Right cardiac atrium (tissue), 5 donors: ENCODE results near the gene FOXO3B. TPM values are rescaled to one million over a fixed set of nuclear protein-coding genes. Genes with fewer than 3 reads are reported as not detected.
"Not testable (repeated sequence)": the region's sequence is repeated elsewhere in the genome, so short reads cannot be mapped to it uniquely, and the experiment has no call there.

Experiments
- ATAC-seq, 2 donors: fragments of 200-7000 bp; cut with Tn5 transposase; one replicate each; pipeline versions ENCODE4 v1.8.0 to v1.9.1; 2020; ENCODE audit warnings: moderate library complexity in 2 of 2, mild to moderate bottlenecking in 1 of 2
- DNase-seq, 3 donors: peaks; one replicate each; pipeline ENCODE4 v3.0.0-alpha.2; 2020
- H3K27ac ChIP-seq: one replicate; pipeline ENCODE4 v1.5.1; 2013; ENCODE audit warnings: mild to moderate bottlenecking, low read length, control low read depth, moderate library complexity
- H3K27me3 ChIP-seq: one replicate; pipeline ENCODE4 v1.6.1; 2013; ENCODE audit not compliant: control insufficient read depth, insufficient read depth
- H3K4me1 ChIP-seq: one replicate; pipeline ENCODE4 v1.6.1; 2013; ENCODE audit warnings: low read length; ENCODE audit not compliant: control insufficient read depth, insufficient read depth
- H3K4me3 ChIP-seq: one replicate; pipeline ENCODE4 v1.5.1; 2013; ENCODE audit warnings: low read length, control low read depth
- H3K9me3 ChIP-seq: one replicate; pipeline ENCODE4 v1.6.1; 2013; ENCODE audit warnings: low read length; ENCODE audit not compliant: control insufficient read depth
- WGBS: extraction: QIAGEN DNeasy Blood & Tissue Kit; methylation state at CpG from one replicate; pipeline ENCODE4 v1.1.7; 2013; 5-methylcytosine and 5-hydroxymethylcytosine counted together
- intact Hi-C, 4 donors: fragments of 100-400 bp; cut with DNase I; formaldehyde crosslinking; loops; one replicate each; pipeline versions ENCODE4 v1.11.0 to v1.14.0; 2022 to 2023
- polyA plus RNA-seq: library from polyadenylated mRNA; stranded (reverse); fragments of 200-250 nt; gene quantifications from one replicate; pipeline ENCODE4 v1.2.3, GENCODE V29; 2013
- total RNA-seq, 4 donors: library from RNA; stranded (reverse); fragmentation: NEBNext Ultra II Directional; extraction: Animal tissue kit (Norgen Biotek cat#: 25700); gene quantifications; one replicate each; pipeline ENCODE4 v1.2.1, GENCODE V29; 2021
- donor health status: healthy with polysubstance abuse.
- donor health status: DM: no; HTN: yes; CAD: no.
- donor health status: DM: no; HTN: no; CAD: no.
- donor health status: DM: no; HTN: yes; CAD: no; lungs with severe emphysema.
- donor health status: DM: yes; HTN: yes; CAD: no.

Gene FOXO3B
- total and polyA plus RNA-seq, 5 donors = 0.59 to 2.5 (median 2.0) TPM

- ATAC-seq, intact Hi-C loops, H3K27ac ChIP-seq, H3K27me3 ChIP-seq, H3K9me3 ChIP-seq, H3K4me1 ChIP-seq, DNase-seq: not testable (repeated sequence)
- peak overlapping the region; percentile 84 for H3K4me3 ChIP-seq
- WGBS = 54% methylated on average over 8 of the region's 8 CpGs
Measured at GRCh38 chr17:18698473-18699103, 16.5 kb upstream of the FOXO3B start.

- WGBS = 73% methylated on average over 2 of the region's 2 CpGs
- H3K27me3 ChIP-seq, H3K27ac ChIP-seq, ATAC-seq, intact Hi-C loops, H3K4me1 ChIP-seq, DNase-seq, H3K4me3 ChIP-seq, H3K9me3 ChIP-seq: not testable (repeated sequence)
Measured at GRCh38 chr17:18695143-18695542, 13.0 kb upstream of the FOXO3B start.

- H3K27me3 ChIP-seq, H3K4me1 ChIP-seq, intact Hi-C loops, H3K27ac ChIP-seq, ATAC-seq, H3K9me3 ChIP-seq, DNase-seq: not testable (repeated sequence)
- WGBS = 1% methylated on average over 3 of the region's 3 CpGs
- H3K4me3 ChIP-seq = peak overlapping the region; percentile 59
Measured at GRCh38 chr17:18682668-18683067, 554 bp upstream of the FOXO3B start.

- ATAC-seq = not testable (repeated sequence)
Measured at GRCh38 chr17:18677381-18677780, 4.7 kb downstream of the FOXO3B start.

GRCh38 chr17:18676928-18677327 lies 5.2 kb downstream of the FOXO3B start:
- DNase-seq, ATAC-seq, H3K27ac ChIP-seq, H3K9me3 ChIP-seq, H3K4me1 ChIP-seq, intact Hi-C loops, H3K4me3 ChIP-seq, H3K27me3 ChIP-seq: not testable (repeated sequence)
- WGBS = 99% methylated on average over 3 of the region's 3 CpGs

More at GRCh38 chr17:18677381-18677780, 4.7 kb downstream of the FOXO3B start:
- intact Hi-C loops, H3K4me3 ChIP-seq, H3K9me3 ChIP-seq, H3K27me3 ChIP-seq, H3K4me1 ChIP-seq, H3K27ac ChIP-seq, DNase-seq: not testable (repeated sequence)
- WGBS = 98% methylated on average over 28 of the region's 29 CpGs

- H3K27me3 ChIP-seq, H3K9me3 ChIP-seq, H3K27ac ChIP-seq, H3K4me3 ChIP-seq, intact Hi-C loops, H3K4me1 ChIP-seq: not testable (repeated sequence)
- peak in 1 of 3 donors; percentile 15 for DNase-seq
- 98% methylated on average over 77 of the region's 102 CpGs for WGBS
- ATAC-seq = peak; percentile 31 to 45
Measured at GRCh38 chr17:18672395-18673227, 9.5 kb downstream of the FOXO3B start.

- ATAC-seq, intact Hi-C loops, H3K9me3 ChIP-seq, H3K27me3 ChIP-seq, H3K4me1 ChIP-seq, DNase-seq, H3K4me3 ChIP-seq, H3K27ac ChIP-seq: not testable (repeated sequence)
- 100% methylated on average over 1 of the region's 1 CpG for WGBS
Measured at GRCh38 chr17:18668625-18669024, 13.5 kb downstream of the FOXO3B start.

- H3K27me3 ChIP-seq, H3K4me1 ChIP-seq, H3K4me3 ChIP-seq, H3K27ac ChIP-seq, intact Hi-C loops, DNase-seq, H3K9me3 ChIP-seq, ATAC-seq: not testable (repeated sequence)
- 92% methylated on average over 3 of the region's 3 CpGs for WGBS
Measured at GRCh38 chr17:18667535-18667934, 14.6 kb downstream of the FOXO3B start.

GRCh38 chr17:18666326-18666725 lies 15.8 kb downstream of the FOXO3B start:
- DNase-seq, H3K27me3 ChIP-seq, H3K4me1 ChIP-seq, H3K9me3 ChIP-seq, ATAC-seq, H3K4me3 ChIP-seq, H3K27ac ChIP-seq, intact Hi-C loops: not testable (repeated sequence)
- WGBS = no CpG with 5 or more reads among the region's 2 CpGs

- H3K4me1 ChIP-seq, H3K27me3 ChIP-seq, H3K4me3 ChIP-seq, ATAC-seq, intact Hi-C loops, H3K9me3 ChIP-seq, DNase-seq, H3K27ac ChIP-seq: not testable (repeated sequence)
- WGBS = 93% methylated on average over 5 of the region's 5 CpGs
Measured at GRCh38 chr17:18661924-18662624, 20.0 kb downstream of the FOXO3B start.

GRCh38 chr17:18650094-18650493 lies 32.0 kb downstream of the FOXO3B start:
- H3K9me3 ChIP-seq, H3K4me1 ChIP-seq, H3K4me3 ChIP-seq, DNase-seq, H3K27ac ChIP-seq, intact Hi-C loops, ATAC-seq, H3K27me3 ChIP-seq: not testable (repeated sequence)
- whole genome bisulfite sequencing = 42% methylated on average over 23 of the region's 23 CpGs
